C4-2B (cell line): Measurements from ENCODE around the gene PHLDA2.

ENCODE experiments used
- CTCF ChIP-seq: fragments of 450-650 bp; conservative IDR thresholded peaks from 2 replicates; pipeline ENCODE4 v1.5.1; 2017; ENCODE audit warnings: mild to moderate bottlenecking
- ZFX ChIP-seq: fragments of 450-650 bp; IDR thresholded peaks from 2 replicates; pipeline ENCODE4 v1.6.1; 2017

DNA sequence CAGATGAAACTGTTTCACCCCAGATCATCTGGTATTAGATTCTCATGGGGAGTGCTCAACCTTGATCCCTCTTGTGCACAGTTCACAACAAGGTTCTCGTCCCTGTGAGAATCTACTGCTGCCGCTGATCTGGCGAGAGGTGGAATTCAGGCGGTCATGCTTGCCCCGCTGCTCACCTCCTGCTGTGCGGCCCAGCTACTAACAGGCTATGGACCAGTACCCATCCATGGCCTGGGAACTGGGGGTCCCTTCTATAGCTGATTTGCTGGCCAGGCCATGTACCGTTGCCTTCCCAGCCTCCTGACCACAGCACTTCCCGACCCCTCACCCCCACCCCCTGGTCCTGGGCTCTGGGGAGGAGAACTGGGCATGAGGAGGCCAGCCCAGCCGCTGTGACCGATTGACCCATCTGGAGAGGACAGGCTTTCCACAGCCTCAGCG, 2.6 kb downstream of the PHLDA2 start:
- TF ChIP-seq CTCF: no peak
- no peak for TF ChIP-seq ZFX
